Stimulated activated CD4-positive, alpha-beta T cell treated with anti-CD3 and anti-CD28 coated beads, Interleukin-1b, Interleukin-23, amount 100 ng/mL, for 4 hours (primary cell): ENCODE results near the gene NOS2.
"Not testable (repeated sequence)": the region's sequence is repeated elsewhere in the genome, so short reads cannot be mapped to it uniquely, and the experiment has no call there.

ENCODE experiments used
- DNase-seq, 2 donors: peaks; one replicate each; pipeline ENCODE4 v3.0.0-alpha.2; 2020; ENCODE audit warnings: low read depth in 2 of 2

Gene NOS2

DNA sequence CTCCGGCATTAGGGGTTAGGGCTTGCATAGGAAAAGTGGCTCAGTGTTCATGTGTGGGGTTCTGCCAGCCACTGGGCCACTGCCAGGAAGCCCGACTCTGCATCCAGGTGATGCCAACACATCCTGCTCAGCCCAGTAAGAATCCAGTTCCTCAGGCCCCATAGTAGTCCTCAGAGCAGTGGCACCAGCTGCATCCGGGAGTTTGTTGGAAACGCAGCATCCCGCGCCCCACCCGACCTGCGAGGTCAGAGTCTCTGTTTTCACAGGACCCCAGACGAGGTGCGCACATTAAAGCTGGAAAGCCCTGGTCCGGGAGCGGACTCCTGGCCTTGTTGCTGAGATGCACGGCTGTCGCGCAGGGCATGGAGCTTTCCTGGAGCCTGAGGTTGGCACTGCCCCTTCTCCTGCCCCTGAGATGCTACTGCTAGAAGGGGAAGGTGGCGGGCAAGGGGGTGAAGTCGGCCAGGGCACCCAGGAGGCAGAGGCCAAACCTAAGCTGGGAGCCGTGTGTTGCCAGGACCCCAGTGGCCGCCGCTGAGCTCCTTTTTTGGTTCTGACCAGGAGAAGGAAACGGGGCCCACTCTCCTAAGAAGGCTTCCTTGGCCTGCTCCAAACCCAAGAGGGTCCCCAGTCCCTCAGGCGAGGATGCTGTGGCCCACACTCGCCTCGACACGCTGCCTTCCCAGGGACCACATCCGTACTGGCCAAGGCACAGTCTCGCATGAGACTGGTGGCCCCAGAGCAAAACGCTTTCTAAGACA lies 44.4 kb downstream of the NOS2 start:
- DNase-seq, result no peak

DNA sequence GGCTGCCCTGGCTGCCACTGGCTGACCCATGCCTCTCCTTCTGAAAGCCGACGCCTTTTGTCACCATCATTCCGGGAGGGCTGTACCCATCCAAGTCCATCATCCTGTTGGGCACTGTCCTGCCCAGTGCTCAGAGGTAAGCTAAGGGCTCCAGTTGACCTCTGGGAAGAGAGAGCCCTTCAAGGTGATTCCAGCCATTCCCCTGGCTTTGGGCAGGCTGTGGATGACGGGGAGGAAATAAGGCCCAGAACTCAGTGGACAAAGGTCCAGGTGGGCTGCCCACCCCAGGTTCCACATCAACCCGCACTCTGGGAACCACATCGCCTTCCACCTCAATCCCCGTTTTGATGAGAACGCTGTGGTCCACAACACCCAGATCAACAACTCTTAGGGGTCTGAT lies 45.8 kb downstream of the NOS2 start:
- no peak for DNase-seq

DNA sequence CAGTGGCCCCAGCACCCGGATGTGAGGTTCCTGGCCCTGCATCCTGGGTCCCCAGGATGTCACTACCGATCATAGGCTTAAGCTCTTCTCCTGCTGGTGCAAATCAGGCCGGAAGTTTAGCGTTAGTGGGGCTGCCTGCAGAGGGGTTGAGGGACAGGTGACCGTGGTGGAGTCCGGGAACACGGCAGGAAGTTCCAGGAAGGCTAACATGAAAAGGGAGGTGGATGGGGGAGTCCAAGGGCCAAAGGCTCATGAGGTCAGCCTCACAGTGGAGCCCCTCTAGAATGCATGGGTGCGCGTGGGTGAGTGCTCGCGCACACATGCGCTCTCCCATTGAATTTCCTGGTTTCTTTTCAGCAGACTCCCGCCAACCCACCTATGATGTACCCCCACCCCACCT lies 46.6 kb downstream of the NOS2 start:
- not testable (repeated sequence) for DNase-seq

DNA sequence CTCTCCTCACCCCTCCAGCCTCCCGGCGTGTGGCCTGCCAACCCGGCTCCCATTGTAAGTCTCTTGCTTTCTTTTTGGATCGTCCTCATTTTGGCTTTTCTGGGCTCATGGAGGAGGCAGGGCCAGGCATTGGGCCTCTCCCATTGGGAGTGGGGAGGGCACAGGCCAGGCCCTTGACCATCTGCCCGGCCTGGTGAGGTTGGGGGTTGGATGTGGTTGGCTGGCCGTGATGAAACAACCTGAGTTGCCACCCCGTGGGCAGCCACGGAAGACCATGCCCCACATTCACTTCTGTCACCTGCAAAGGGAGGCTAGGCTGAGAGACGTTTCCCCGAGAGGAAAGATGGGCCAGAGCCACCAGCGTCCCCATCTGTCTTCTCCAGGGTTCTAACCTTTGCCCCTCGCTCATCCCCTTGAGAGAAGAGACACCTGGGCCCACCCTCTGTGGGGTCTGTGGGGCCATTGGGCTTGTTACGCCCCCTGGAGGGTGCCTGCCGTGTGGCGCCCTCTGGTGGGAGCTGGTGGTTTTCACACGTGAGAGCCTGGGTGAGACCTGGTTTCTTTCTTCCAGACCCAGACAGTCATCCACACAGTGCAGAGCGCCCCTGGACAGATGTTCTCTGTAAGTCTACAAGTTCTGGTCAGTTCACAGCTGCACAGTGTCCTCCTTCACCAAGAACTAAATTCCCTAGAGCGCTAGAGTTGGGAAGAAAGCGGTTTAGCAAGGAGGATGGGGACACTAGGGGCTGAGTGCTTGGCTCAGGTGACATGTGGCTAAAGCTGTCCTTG lies 47.3 kb downstream of the NOS2 start:
- DNase-seq, result not testable (repeated sequence)

DNA sequence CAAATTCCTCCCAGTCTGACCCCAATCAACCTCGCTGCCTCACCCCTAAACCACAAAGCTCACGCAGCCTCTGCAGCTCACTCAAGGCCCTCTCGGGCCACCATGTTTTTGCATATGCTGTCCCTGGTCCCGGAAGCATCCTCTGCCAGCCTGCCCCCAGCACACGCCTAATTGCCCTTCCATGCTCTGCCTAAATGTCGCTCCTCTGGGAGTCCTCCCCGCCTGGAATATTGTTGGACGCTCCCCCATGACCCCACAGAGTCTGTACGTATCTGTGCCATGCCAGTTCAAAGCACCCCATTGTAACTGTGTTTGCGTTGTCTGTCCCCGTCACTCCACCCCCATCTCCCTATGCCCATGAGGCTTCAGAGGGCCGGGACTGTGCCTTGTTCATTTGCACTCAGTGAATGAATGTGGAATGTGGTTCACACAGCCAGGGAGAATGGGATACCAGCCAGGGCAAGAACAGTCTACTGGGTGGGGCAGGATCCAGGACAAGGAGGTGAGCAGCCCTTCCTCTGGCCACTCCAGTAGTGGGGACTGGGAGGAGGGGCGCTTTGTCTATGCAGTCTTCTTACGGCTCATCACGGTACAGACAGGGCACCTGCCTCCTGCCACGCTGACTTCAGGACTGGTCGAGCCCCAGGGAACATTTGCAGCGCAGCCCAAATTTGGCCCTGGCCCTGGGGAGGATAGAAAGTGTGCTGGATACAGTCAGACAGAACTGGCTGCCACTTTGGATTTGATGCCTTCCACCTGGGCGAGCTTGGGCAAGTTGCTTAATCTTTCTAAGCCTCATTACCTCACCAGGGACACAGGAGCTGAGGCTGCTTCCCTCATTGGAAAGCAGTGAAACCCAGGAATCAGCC lies 48.5 kb downstream of the NOS2 start:
- DNase-seq, result no peak

DNA sequence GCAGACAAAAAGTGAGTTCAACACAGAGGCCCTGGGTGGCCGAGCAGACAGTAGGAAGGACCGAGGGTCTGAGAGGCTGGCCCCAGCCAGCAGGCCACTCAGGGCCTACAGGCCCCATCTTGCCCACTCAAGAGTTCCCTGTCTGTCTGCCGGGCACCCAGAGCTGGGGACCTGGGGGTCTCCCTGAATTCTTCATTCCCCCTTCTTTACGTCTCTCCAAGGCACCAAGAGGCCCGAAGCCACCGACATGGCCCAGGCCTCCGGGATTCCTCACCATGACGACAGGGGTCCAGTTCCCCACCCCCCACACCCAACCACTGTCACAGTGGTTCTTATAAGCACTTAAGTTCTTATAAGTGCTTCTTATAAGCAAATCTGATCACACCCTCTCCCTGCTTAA lies 49.2 kb downstream of the NOS2 start:
- DNase-seq, result no peak

DNA sequence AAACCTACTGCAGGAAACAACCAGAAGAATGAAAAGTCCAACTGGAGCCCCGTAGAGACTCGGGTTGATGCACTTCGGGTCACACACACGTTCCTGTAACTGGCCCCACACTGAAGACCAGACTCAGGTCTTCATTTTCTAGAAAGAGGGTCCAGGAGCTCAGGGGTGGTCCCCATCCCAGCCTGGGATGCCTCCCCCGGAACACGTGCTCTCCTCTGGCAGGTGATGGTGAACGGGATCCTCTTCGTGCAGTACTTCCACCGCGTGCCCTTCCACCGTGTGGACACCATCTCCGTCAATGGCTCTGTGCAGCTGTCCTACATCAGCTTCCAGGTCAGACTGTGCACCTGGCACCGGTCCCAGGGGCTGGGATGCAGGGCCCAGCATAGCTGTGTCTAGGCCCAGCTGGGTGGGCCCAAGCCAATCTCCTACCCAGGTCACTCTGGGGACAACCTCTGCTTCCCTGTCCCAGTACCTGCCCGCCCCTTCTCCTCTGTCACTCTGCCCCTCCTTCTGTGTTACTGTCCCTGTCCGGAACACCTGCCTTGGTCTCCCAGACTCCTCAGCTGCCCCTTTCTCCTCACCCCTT lies 50.7 kb downstream of the NOS2 start:
- not testable (repeated sequence) for DNase-seq

DNA sequence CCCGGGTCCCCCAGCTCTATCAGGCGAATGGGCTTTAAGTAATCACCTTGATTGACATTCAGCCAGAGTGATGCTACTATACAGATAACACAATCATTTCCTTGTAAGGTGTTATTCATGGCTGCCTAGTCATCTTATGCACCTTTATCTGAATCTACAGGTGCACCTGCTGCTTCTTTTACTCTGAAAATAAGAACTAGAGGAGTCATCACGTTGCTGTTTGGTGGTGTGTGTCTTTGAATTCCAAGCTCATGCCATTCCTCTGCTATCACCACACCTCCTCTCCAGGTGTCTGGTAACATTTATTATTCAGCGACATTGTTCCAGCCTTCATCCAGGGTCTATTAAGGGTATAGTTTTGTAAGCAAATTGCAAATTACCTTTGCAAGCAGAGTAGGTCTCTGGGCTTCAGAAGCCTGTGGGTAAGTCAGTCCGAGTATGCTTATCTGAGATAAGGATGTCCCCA lies 51.9 kb downstream of the NOS2 start:
- no peak for DNase-seq

DNA sequence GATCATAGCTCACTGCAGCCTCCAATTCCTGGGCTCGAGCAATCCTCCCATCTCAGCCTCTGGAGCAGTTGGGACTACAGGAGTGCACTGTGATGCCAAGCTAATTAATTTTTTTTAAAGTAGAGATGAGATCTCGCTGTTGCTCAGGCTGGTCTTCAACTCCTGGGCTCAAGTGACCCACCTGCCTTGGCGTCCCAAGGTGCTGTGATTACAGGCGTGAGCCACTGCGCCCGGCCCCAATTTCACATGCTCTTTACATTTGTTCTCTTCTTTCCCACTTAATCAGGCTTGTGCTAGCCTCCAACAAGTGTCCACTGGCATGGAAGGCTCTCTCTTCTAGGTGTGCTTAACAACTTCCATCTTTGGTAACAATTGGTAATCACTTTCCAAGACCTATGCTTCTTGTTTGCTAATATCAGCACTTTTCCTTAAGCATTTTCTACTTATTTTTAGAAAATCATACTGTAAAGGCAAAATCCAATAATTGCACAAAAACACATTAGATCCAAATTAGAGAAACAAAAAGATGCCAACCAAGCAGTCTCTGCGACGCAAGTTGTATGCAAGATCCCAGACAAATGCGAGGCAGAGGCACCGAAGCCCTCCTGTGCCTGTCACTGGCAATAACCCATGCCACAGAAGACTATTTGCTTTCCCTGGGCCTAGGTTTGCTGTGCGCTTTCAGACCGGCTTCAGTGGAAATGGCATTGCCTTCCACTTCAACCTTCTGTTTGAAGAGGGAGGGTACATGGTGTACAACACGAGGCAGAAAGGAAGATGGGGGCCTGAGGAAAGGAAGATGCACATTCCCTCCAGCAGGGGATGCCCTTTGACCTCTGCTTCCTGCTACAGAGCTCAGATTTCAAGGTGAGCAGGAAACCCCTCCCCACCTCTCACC lies 52.6 kb downstream of the NOS2 start:
- DNase-seq, result no peak

DNA sequence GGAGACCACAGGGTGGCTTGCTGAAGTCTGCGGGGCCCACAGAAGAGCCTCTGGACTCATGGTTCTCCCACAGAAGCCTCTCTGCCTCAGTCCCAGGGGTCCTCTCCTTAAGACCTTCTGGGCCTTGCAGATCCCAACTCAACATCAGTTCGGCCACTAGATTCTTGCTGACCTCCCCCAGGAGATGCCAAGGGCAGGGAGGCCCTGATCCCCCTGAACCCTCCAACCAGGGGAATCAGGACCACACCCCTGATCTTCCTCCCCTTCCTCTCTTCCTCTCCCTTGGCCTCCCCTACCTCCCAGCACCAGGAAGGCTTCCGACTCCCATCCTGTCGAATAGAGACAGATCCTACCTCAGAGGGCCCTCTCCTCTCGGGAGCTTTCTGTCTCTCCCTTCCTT lies 53.4 kb downstream of the NOS2 start:
- DNase-seq, result no peak

DNA sequence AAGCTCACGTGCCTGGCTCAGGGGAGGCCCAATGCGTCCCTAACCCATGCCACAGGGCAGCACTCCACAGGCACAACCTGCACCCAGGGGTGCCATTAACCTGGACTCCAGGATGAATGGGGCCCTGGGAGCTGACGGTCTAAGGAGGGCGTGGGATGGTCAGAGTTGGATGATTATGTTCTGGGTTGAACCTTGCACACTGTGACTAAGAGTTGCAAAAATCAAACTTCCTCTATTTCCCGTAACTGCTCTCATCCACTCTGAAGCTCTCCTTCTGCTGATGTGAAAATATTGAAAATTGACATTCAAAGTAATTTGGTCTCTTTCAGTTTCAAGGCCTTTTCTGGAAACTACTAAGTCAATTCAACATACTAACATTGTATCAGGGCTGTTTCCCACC lies 54.0 kb downstream of the NOS2 start:
- not testable (repeated sequence) for DNase-seq

DNA sequence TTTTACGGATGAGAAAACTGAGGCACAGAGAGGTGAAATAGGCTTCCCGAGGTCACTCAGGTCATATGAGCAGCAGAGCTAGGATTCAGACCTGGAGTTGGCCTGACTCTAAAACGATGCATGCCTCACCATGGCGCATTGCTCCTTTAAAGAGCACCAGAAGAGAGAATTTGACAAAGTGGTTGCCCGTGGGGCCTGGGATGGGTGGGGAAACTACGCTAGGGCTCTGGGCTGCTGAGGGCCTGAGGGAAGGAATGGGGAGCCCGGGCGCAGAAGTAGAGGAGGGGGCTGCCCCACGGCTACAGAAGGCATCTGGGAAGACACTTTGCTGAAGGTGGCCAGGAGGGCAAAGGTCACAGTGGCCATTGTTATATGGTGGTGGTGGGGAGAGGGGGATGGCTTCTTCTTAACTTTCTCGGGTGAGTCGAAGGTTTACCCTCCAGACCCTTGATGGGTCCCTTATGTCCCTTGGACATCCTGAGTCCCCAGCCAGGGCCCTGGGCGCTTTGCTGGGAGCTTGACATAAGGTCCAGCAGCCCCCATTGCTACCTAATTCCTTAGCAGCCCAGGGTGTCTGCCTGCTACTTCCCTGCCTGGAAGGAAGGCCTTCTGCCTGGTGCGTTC lies 55.0 kb downstream of the NOS2 start:
- DNase-seq, result not testable (repeated sequence)

DNA sequence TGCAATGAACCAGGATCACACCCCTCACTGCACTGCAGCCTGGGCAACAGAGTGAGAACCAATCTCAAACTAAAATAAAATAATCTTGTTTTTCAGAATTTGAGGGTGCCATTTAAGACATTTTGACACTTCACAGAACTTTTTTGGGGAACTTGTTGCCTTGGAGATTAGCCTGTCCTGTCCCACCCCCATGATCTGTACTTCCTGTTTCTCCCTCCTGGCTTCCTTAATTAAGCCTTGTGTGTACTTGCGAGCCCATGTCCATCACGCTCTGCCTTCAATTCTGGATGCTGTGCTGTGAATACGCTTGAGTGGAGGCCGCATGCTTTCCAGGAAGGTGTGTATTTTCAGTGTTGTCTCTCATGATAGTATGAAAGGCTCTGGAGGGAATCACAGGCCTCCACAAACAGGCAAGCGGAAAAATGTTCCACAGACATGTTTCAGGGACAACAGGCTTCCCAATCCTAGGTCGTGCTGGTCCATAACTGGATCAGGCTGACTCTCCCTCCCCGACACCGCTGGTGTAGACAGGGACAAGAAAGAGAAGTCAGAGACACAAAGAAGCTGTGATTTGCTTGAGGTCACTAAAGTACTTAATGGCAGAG lies 56.9 kb downstream of the NOS2 start:
- no peak for DNase-seq

DNA sequence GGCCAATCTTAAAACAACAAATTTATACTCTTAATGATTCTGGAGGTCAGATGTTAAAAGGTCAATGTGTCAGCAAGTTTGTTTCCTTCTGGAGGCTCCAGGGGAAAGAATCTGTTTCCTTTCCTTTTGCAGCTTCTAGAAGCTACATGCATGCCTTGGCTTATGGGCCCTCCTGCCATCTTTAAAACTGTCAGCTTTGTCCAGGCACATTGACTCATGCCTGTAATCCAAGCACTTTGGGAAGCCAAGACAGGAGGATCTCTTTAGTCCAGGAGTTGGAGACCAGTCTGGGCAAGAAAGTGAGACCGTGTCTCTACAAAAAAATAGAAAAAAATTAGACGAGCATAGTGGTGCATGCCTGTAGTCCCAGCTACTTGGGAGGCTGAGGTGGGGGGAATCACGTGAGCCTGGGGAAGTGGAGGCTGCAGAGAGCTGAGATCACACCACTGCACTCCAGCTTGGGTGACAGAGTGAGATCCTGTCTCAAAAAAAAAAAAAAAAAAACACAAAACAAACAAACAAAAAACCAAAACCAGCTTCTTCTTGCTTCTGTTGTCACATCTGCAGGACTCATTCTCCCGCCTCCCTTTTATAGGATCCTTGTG lies 58.3 kb downstream of the NOS2 start:
- no peak for DNase-seq

DNA sequence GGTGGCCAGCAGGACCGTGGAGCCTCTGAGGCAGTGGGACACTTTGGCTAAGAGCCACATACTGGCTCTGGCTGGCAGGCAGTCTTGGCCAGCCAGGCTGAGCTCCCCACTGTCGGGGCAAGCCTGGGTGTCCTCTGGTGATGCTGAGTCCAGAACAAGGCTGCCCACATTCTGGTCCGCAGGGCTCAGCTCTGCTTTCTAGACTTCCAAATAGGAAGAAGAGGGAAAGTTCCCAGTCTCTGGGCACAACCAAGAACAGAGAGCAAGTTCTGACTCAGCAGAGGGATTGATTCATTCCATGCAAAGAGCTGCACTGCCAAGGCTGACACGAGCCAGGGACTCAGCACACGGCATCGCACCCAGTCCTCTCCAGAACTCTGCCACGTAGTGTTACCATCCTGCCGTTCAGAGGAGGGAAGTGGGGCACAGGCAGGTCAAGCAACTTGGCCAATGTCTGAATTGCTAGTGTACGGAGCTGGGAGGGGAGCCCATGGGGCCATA lies 58.9 kb downstream of the NOS2 start:
- DNase-seq, result no peak

DNA sequence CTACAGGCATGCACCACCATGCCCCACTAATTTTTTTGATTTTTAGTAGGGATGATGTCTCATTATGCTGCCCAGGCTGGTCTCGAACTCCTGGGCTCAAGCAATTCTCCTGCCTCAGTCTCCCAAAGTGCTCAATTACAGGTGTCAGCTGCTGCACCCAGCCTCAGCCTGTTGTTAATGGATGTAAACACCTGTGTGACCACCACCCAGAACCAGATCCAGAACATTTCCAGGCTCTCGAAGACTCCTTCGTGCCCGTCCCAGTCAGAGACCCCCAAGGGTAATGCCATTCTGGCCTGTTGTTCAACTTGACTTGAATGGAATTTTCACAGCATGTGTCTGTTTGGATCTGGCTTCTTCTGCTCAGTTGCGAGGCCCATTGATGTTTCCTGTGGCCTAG lies 59.8 kb downstream of the NOS2 start:
- DNase-seq, result not testable (repeated sequence)

DNA sequence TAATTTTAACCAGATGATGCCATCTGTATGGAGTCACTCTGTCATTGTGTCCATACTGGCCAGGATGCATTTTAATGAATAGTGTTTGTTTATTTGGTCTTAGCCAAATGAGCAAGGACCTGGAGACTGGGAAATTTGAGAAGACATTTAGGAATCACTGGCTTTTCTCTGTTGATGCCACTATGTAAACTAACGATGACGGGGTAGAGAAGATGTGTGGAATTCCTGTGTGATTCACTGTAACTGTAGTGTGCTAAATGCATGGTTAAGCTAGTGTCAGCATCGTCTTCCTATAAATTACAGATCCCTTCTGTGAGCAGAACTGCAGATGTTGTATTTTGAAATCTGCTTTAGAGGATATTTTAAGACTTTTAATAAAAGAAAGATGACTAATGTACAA lies 66.6 kb downstream of the NOS2 start:
- no peak for DNase-seq

DNA sequence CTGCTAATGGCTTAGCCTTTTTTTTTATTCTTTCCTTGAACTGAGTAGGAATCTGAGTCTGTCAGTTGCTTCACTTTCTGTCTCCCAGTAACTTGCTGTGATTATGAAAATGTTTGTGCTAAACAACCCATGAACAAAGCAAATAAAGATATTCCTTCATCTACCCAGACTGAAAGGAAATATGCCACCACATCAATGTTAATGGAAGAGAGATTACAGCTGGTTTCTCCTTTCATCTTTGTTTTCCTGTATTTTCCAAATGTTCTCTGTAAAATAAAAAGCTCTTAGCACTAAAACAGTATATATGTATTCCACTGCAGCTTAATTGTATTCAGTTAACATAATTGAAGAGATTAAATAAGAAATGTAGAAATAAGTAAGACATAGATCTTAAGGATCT lies 67.6 kb downstream of the NOS2 start:
- not testable (repeated sequence) for DNase-seq

DNA sequence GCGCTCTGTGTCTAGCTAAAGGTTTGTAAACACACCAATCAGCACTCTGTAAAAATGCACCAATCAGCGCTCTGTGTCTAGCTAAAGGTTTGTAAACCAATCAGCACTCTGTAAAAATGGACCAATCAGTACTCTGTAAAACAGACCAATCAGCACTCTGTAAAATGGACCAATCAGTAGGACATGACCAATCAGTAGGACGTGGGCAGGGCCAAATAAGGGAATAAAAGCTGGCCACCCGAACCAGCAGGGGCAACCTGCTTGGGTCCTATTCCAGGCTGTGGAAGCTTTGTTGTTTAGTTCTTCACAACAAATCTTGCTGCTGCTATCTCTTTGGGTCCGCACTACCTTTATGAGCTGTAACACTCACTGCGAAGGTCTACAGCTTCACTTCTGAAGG lies 74.3 kb downstream of the NOS2 start:
- DNase-seq, result not testable (repeated sequence)
